Measurements from ENCODE around the gene LYSMD4. TPM values are rescaled to one million over a fixed set of nuclear protein-coding genes. Genes with fewer than 3 reads are reported as not detected.

Gene LYSMD4
- total RNA-seq, 1 donor from 2014 or later: 4.3 TPM

DNA sequence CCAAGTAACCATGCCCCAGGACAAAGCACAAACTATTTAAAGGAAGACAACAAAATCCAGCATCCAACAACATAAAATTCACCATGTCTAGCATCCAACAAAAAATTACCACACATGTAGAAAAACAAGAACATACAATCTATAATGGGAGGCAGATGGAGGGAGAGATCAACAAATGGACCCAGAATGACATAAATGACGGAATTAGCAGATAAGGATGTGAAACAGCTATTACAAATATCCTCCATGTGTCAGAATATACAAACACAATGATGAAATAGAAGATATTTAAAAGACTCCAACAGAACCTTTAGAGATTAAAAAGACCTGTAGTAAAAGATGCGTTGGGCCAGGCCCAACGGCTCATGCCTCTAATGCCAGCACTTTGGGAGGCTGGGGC lies 10.8 kb downstream of the LYSMD4 start:
- no peak overlapping the region for H3K4me3 ChIP-seq (ENCODE audit: low read depth, low read length)
- TF ChIP-seq, protein P1, sequence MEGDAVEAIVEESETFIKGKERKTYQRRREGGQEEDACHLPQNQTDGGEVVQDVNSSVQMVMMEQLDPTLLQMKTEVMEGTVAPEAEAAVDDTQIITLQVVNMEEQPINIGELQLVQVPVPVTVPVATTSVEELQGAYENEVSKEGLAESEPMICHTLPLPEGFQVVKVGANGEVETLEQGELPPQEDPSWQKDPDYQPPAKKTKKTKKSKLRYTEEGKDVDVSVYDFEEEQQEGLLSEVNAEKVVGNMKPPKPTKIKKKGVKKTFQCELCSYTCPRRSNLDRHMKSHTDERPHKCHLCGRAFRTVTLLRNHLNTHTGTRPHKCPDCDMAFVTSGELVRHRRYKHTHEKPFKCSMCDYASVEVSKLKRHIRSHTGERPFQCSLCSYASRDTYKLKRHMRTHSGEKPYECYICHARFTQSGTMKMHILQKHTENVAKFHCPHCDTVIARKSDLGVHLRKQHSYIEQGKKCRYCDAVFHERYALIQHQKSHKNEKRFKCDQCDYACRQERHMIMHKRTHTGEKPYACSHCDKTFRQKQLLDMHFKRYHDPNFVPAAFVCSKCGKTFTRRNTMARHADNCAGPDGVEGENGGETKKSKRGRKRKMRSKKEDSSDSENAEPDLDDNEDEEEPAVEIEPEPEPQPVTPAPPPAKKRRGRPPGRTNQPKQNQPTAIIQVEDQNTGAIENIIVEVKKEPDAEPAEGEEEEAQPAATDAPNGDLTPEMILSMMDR (conservative IDR thresholded peaks at IDR 0.05; ENCODE audit: low read depth, low read length): no peak
- DNase-seq (ENCODE audit: low read depth): no peak

DNA sequence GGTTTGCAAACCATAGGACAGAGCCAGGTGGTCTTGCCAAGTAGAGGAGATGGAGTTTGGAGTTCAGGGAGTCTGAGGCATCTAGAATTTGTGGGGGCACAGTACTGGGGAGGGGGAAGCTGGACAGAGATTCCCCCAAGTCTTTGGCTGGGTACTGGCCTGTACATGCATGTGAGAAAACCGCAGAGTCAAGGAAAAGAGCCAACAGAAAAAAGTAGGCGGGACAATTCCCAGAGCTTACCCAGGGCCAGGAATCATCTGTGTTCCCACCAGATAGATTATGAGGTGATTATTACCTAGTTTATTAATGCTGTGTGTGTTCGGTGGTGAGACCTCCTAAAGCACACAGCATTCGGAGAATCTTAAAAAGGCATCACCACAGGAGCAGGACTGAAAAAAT lies 11.3 kb downstream of the LYSMD4 start:
- H3K4me3 ChIP-seq (ENCODE audit: low read depth, low read length): no peak overlapping the region
- DNase-seq (ENCODE audit: low read depth): no peak
- TF ChIP-seq, protein P1 (conservative IDR thresholded peaks at IDR 0.05; ENCODE audit: low read depth, low read length): no peak

DNA sequence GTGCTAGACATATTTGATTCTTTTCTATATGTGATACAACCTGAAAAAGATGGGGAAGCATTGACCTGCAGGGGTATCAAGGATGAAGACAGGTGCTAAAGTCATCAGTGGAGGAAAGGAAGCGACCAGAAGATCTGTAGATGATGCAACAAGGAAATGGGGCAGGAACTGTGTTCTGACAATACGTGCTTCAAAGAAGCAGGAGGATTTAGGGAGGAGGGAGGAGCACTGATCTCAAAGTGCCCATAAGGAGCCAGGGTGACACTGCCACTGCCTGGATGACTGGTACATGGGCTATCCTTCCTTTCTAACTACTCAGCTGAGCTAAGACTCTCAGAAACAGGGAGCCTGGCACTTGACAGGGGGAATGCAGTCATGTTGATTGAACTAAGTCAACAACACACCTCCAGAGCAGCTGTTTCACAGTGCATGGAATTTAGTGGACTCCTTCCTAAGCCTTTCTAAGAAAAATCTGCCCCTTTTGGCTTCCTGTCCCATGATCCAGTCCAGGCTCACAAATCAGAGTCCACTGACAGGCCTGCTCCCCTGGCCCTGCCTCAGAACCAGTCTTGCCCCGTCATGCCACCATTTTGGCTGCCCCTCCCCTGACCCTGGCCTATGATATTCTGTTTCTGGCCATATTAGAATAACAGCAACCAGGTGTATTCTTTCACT lies 12.0 kb downstream of the LYSMD4 start:
- TF ChIP-seq, protein P1 (conservative IDR thresholded peaks at IDR 0.05; ENCODE audit: low read depth, low read length): no peak
- DNase-seq (ENCODE audit: low read depth): no peak

DNA sequence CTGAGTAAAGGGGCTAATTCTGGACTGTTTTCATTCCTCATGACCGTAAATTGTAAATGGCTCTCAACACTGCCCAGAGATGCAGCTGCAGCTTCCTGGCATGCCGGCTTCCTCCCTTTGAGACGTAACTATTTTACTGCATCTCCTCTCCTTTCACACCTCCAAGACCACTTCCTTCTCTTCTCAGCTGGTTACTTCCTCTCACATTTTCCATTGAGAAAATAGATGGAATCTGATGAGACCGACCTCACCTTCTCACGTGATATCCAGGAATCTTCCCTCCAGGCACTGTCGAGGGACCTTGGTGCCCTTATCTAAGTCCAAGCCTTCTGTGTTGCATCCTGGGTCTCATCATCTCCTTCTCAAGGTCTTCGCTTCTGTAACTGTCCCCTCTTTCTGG lies 12.7 kb downstream of the LYSMD4 start:
- H3K4me3 ChIP-seq (ENCODE audit: low read depth, low read length): no peak overlapping the region
- DNase-seq (ENCODE audit: low read depth): no peak
- TF ChIP-seq, protein P1 (conservative IDR thresholded peaks at IDR 0.05; ENCODE audit: low read depth, low read length): no peak

More for the DNA sequence above, 12.0 kb downstream of the LYSMD4 start:
- H3K4me3 ChIP-seq (ENCODE audit: low read depth, low read length): no peak overlapping the region

DNA sequence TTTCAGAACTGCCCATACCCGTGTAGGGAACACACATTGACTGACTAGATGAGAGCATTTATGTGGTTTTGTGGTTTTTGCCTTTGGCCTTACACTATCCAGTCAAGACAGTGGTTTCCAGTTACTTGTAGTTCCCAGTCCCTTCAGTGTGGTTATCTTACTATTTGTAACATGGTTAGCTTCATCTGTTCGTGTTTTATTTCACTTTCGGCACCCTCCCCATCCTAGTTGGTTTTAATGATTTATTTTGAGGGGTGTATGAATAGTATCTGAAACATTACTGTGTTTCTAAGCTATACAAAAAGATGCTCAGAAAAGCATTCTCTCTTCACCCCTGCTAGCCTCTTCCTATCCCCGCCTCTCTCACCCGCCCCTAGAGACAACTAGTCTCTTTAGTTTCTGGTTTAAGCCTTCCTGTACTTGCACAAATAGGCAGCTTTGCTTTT lies 14.1 kb downstream of the LYSMD4 start:
- TF ChIP-seq, protein P1 (conservative IDR thresholded peaks at IDR 0.05; ENCODE audit: low read depth, low read length): no peak
- DNase-seq (ENCODE audit: low read depth): no peak
- H3K4me3 ChIP-seq (ENCODE audit: low read depth, low read length): no peak overlapping the region

DNA sequence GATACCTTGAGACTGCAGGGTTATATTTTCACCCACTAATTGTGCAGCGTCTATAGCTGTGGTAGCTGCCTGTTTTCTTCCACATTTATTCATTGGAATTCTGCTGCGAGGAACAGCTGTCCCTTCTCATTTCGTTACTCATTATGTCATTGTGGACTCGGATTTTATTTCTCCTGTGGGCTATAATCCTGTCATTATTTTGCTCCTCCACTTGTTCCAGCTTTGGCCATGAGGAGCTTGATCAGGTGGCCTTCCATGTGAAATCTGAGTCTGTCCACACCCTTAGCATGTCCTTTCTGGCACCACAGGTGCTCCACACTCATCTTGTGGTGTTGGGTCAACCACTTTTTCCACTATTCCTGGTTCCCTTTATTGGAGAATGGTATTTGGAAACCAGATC lies 14.8 kb downstream of the LYSMD4 start:
- no peak for DNase-seq (ENCODE audit: low read depth)
- H3K4me3 ChIP-seq (ENCODE audit: low read depth, low read length): no peak overlapping the region
- TF ChIP-seq, protein P1 (conservative IDR thresholded peaks at IDR 0.05; ENCODE audit: low read depth, low read length): no peak

All from epithelial cell of proximal tubule (primary cell).